Fibroblast of skin of right quadriceps (primary cell): ENCODE results near the gene TRIM44.
"Not testable (repeated sequence)": the region's sequence is repeated elsewhere in the genome, so short reads cannot be mapped to it uniquely, and the experiment has no call there.

Experiments used
- DNase-seq: peaks from one replicate; pipeline ENCODE4 v3.0.0-alpha.2; 2013

Gene TRIM44

GRCh38 chr11:35721651-35722282 lies 59.2 kb downstream of the TRIM44 start:
- DNase-seq = no peak

- DNase-seq = no peak
Observed at GRCh38 chr11:35722641-35723040, 60.1 kb downstream of the TRIM44 start.

- DNase-seq = no peak
Observed at GRCh38 chr11:35723493-35723892, 60.9 kb downstream of the TRIM44 start.

- DNase-seq = peak; percentile 5
Observed at GRCh38 chr11:35723913-35724312, 61.3 kb downstream of the TRIM44 start.

GRCh38 chr11:35725885-35726284 lies 63.3 kb downstream of the TRIM44 start:
- peak; percentile 67 for DNase-seq

- DNase-seq = no peak
Observed at GRCh38 chr11:35727140-35727539, 64.6 kb downstream of the TRIM44 start.

- no peak for DNase-seq
Observed at GRCh38 chr11:35730254-35730653, 67.7 kb downstream of the TRIM44 start.

- no peak for DNase-seq
Observed at GRCh38 chr11:35734669-35735410, 72.3 kb downstream of the TRIM44 start.

GRCh38 chr11:35735411-35735810 lies 72.8 kb downstream of the TRIM44 start:
- DNase-seq = no peak

GRCh38 chr11:35735903-35736302 lies 73.3 kb downstream of the TRIM44 start:
- DNase-seq = no peak

- DNase-seq = no peak
Observed at GRCh38 chr11:35736952-35737351, 74.4 kb downstream of the TRIM44 start.

GRCh38 chr11:35740061-35740799 lies 77.7 kb downstream of the TRIM44 start:
- DNase-seq = no peak

GRCh38 chr11:35742707-35743454 lies 80.3 kb downstream of the TRIM44 start:
- DNase-seq = no peak

GRCh38 chr11:35746356-35747153 lies 84.0 kb downstream of the TRIM44 start:
- peak; percentile 42 for DNase-seq

- no peak for DNase-seq
Observed at GRCh38 chr11:35747668-35748067, 85.1 kb downstream of the TRIM44 start.

GRCh38 chr11:35748644-35749043 lies 86.1 kb downstream of the TRIM44 start:
- DNase-seq = no peak

GRCh38 chr11:35750315-35750714 lies 87.7 kb downstream of the TRIM44 start:
- DNase-seq = no peak

GRCh38 chr11:35750981-35751663 lies 88.5 kb downstream of the TRIM44 start:
- no peak for DNase-seq

- DNase-seq = no peak
Observed at GRCh38 chr11:35751664-35752061, 89.1 kb downstream of the TRIM44 start.

GRCh38 chr11:35752115-35752514 lies 89.5 kb downstream of the TRIM44 start:
- peak; percentile 31 for DNase-seq

GRCh38 chr11:35753573-35753972 lies 91.0 kb downstream of the TRIM44 start:
- DNase-seq = not testable (repeated sequence)

GRCh38 chr11:35759951-35760350 lies 97.4 kb downstream of the TRIM44 start:
- DNase-seq = not testable (repeated sequence)
